Measurements from ENCODE around the gene USP22. TPM values are rescaled to one million over a fixed set of nuclear protein-coding genes. Genes with fewer than 3 reads are reported as not detected.

The USP22 gene
- total and polyA plus RNA-seq, 4 donors, result 21.5 to 168 (median 86.2) TPM

DNA sequence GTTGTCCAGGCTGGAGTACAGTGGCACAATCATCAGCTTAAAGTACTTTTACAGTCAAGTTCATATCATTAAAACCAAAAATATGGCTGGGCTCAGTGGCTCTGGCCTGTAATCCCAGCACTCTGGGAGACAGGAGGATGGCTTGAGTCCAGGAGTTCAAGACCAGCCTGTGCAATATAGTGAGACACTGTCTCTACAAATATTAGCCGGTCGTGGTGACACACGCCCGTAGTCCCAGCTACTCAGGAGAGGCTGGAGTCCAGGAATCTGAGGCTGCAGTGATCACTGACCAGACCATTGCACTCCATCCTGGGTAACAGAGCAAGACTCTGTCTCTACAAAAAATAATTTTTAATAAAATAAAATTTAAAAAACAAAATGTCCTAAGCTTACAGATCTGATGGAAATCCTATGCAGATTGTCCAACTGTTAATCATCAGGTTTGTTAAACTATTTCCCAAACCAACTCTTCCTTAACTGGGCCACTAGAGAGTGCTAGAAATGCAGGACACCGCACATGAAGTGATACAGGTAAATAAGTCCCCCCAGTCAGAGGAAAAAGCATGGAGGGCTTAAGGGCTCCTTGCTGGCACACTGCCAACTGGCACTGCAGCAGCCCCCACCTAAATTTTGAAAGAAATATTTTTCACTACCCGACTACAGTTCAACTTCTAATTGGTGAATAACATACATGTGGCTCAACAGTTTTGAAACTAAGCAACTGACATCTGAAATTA, 2.8 kb downstream of the USP22 start:
- ATAC-seq (ENCODE audit: low FRiP score), result no peak
- H3K9me3 ChIP-seq (ENCODE audit: control insufficient read depth, low read length), result no peaks in the 10 kb centered on the region
- H3K27me3 ChIP-seq (ENCODE audit: control insufficient read depth in 1 of 2, insufficient read depth in 2 of 2, low read length in 1 of 2), result no peaks in the 10 kb centered on the region
- no peak overlapping the region for H3K4me3 ChIP-seq (ENCODE audit: low read length in 2 of 2)
- whole genome bisulfite sequencing, 2 donors, result 3 to 5% methylated on average over 6 of the region's 6 CpGs
- H3K27ac ChIP-seq (ENCODE audit: low read depth in 1 of 2, low read length in 2 of 2), result no peak overlapping the region
- no peaks in the 10 kb centered on the region for H3K36me3 ChIP-seq (ENCODE audit: control insufficient read depth in 1 of 2, insufficient read depth in 2 of 2, low read length in 1 of 2)
- no peak for DNase-seq
- peaks cover 5 to 8% of the 10 kb centered on the region in 2 donors for H3K4me1 ChIP-seq (ENCODE audit: control insufficient read depth in 1 of 2, insufficient read depth in 2 of 2, low read length in 2 of 2)
- intact Hi-C loops (cut with DNase I), result loop anchor here in 1 of 2 donors (10.0 kb wide), 1 partner anchor 215 kb away; the partner anchor contains the start of gene NATD1

DNA sequence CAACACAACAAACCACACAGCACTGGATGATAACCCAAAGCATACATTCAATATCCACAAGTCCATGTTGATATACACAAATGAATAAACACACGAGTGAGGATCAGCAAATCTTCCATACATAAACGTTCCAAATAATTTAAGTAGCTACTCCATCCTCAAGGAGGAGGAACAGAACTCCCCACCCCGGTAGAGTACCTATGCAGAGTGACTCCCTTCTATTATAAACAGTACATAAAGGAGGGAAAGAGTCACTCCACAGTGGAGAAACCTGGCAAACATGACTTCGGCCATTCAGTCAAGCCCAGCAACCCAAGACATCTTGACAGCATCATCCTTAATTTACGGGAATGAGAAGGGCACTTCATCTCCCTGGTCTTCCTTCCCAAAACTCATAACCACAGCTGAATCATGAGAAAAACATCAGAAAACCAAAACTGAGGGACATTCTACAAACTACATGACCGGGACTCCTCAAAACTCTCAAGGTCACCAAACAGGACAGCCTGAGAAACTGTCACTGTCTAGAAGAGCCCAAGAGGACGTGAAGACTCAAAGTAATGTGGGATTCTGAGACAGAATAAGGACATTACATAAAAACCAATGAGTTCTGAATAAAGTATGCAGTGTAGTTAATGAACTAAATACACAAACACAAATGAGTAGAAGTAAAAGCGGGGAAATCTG, 5.6 kb downstream of the USP22 start:
- no peak overlapping the region for H3K27ac ChIP-seq (ENCODE audit: low read depth in 1 of 2, low read length in 2 of 2)
- WGBS, 2 donors, result 30 to 31% methylated on average over 8 of the region's 8 CpGs
- H3K4me3 ChIP-seq (ENCODE audit: low read length in 2 of 2), result no peak overlapping the region
- no peaks in the 10 kb centered on the region for H3K9me3 ChIP-seq (ENCODE audit: control insufficient read depth, low read length)
- H3K4me1 ChIP-seq (ENCODE audit: control insufficient read depth in 1 of 2, insufficient read depth in 2 of 2, low read length in 2 of 2), result peaks cover 8% of the 10 kb centered on the region in 2 donors
- intact Hi-C loops (cut with DNase I), result no loop called here
- H3K27me3 ChIP-seq (ENCODE audit: control insufficient read depth in 1 of 2, insufficient read depth in 2 of 2, low read length in 1 of 2), result no peaks in the 10 kb centered on the region
- ATAC-seq (ENCODE audit: low FRiP score) (no peak), DNase-seq (no peak)
- no peaks in the 10 kb centered on the region for H3K36me3 ChIP-seq (ENCODE audit: control insufficient read depth in 1 of 2, insufficient read depth in 2 of 2, low read length in 1 of 2)

DNA sequence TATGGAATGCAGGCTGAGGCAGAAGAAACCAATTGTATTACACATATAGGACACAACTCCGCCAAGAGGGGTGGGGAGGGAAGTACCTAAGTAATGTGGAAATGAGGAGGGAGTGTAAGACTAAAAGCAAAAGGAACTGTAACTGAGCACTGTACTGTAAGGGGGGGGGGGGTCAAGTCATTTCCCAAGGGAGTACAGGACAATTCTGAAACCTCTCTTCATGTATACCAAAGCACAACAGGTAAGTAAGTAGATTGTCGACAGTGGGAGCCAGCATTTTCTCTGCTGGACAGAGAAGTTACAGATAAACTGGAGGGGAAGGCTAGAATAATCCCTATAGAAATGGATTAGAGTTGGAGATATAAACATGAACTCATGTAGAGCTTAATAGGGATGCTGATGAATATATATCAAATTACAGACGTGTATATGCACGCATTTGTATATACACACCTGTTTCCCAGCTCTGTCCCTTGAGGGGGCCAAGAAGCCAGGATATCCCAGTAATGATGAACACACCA, 6.4 kb downstream of the USP22 start:
- DNase-seq (no peak), ATAC-seq (ENCODE audit: low FRiP score) (no peak)
- 50 to 53% methylated on average over 4 of the region's 4 CpGs for WGBS, 2 donors
- Histone ChIP-seq H3K4me1 (ENCODE audit: control insufficient read depth in 1 of 2, insufficient read depth in 2 of 2, low read length in 2 of 2) (peaks cover 8% of the 10 kb centered on the region in 2 donors), H3K36me3 (ENCODE audit: control insufficient read depth in 1 of 2, insufficient read depth in 2 of 2, low read length in 1 of 2) (no peaks in the 10 kb centered on the region), H3K27me3 (ENCODE audit: control insufficient read depth in 1 of 2, insufficient read depth in 2 of 2, low read length in 1 of 2) (no peaks in the 10 kb centered on the region), H3K9me3 (ENCODE audit: control insufficient read depth, low read length) (no peaks in the 10 kb centered on the region), H3K27ac (ENCODE audit: low read depth in 1 of 2, low read length in 2 of 2) (no peak overlapping the region), H3K4me3 (ENCODE audit: low read length in 2 of 2) (no peak overlapping the region)
- intact Hi-C loops (cut with DNase I), result no loop called here

DNA sequence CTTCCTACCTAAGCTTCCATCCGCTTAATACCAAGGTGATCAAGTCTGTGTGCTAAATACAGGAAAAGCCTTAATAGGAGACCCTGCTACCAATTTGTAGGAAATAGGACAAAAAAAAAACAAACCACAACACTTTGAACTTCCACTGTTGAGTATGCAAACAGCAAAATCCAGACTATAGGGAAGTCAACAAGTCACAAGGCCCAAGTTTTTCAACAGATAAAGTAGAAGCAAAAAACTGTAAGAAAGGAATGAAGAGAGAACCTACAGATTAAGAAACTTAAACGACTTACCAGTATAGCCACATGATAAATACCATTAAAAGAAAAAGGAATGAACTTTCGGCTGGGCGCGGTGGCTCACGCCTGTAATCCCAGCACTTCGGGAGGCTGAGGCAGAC, 7.4 kb downstream of the USP22 start:
- no peak overlapping the region for H3K27ac ChIP-seq (ENCODE audit: low read depth in 1 of 2, low read length in 2 of 2)
- no peaks in the 10 kb centered on the region for H3K27me3 ChIP-seq (ENCODE audit: control insufficient read depth in 1 of 2, insufficient read depth in 2 of 2, low read length in 1 of 2)
- DNase-seq (no peak), ATAC-seq (ENCODE audit: low FRiP score) (no peak)
- no peaks in the 10 kb centered on the region for H3K36me3 ChIP-seq (ENCODE audit: control insufficient read depth in 1 of 2, insufficient read depth in 2 of 2, low read length in 1 of 2)
- 83 to 84% methylated on average over 7 of the region's 7 CpGs for whole genome bisulfite sequencing, 2 donors
- peaks cover 7 to 8% of the 10 kb centered on the region in 2 donors for H3K4me1 ChIP-seq (ENCODE audit: control insufficient read depth in 1 of 2, insufficient read depth in 2 of 2, low read length in 2 of 2)
- no peak overlapping the region for H3K4me3 ChIP-seq (ENCODE audit: low read length in 2 of 2)
- intact Hi-C loops (cut with DNase I), result no loop called here
- no peaks in the 10 kb centered on the region for H3K9me3 ChIP-seq (ENCODE audit: control insufficient read depth, low read length)

DNA sequence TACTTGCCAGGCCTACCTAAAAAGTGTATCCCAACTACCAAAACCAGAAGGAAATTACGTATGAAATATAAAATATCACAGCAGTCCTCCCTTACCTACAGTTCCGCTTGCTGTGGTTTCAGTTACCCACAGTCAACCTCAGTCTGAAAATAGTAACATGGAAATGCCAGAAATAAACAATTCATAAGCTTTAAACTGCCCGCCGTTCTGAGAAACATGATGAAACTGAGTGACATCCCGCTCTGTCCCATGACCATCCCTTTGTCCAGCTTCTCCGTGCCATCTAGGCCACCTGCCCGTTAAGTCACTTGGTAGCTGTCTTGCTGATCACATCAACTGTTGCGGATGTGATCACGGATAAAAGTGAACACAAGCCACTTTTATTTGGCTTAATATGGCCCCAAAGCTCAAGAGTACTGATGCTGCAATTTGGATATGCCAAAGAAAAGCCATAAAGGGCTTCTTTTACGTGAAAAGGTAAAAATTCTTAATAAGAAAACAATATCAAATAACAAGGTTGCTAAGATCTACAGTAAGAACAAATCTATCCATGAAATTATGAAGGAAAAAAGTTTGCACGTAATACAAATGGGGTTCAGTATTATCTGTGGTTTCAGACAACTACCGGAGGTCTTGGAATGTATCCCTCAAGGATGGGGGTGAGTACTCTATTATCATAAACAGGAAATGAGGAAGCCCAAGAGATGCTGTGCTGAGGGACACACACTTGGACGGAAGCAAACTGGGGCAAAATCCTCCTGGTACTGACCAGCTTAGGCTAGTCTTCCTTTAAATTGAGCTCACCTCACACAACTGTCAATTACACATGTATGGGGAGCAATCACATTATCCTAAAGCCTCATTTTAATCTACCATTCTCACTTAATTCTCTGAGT, 8.2 kb downstream of the USP22 start:
- no peaks in the 10 kb centered on the region for H3K9me3 ChIP-seq (ENCODE audit: control insufficient read depth, low read length)
- intact Hi-C loops (cut with DNase I), result no loop called here
- no peak overlapping the region for H3K27ac ChIP-seq (ENCODE audit: low read depth in 1 of 2, low read length in 2 of 2)
- no peak for DNase-seq
- H3K27me3 ChIP-seq (ENCODE audit: control insufficient read depth in 1 of 2, insufficient read depth in 2 of 2, low read length in 1 of 2), result no peaks in the 10 kb centered on the region
- peaks cover 7 to 8% of the 10 kb centered on the region in 2 donors for H3K4me1 ChIP-seq (ENCODE audit: control insufficient read depth in 1 of 2, insufficient read depth in 2 of 2, low read length in 2 of 2)
- no peaks in the 10 kb centered on the region for H3K36me3 ChIP-seq (ENCODE audit: control insufficient read depth in 1 of 2, insufficient read depth in 2 of 2, low read length in 1 of 2)
- peak; percentile 30 for ATAC-seq (ENCODE audit: low FRiP score)
- WGBS, 2 donors, result 14% methylated on average over 13 of the region's 13 CpGs
- H3K4me3 ChIP-seq (ENCODE audit: low read length in 2 of 2), result no peak overlapping the region

DNA sequence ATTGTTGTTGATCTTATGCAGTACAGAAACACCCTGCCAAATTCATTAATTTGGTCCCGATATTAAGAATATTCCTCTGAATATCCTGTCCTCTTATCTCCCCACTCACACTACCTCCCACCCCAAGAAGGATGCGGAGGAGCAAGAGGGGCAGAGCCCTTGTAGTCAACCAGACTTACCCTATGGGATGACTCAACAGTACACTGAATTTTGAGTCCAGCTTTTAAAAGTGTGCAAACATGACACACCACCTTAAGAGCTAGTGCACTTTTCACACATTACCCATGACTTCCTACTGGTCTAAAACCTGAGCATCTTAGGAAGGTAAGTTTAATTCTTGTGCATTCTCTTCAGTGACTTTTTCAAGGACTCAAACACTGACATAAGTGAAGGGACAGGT, 9.5 kb downstream of the USP22 start:
- H3K4me3 ChIP-seq (ENCODE audit: low read length in 2 of 2), result no peak overlapping the region
- H3K36me3 ChIP-seq (ENCODE audit: control insufficient read depth in 1 of 2, insufficient read depth in 2 of 2, low read length in 1 of 2), result no peaks in the 10 kb centered on the region
- ATAC-seq (ENCODE audit: low FRiP score) (no peak), DNase-seq (no peak)
- intact Hi-C loops (cut with DNase I), result no loop called here
- no peaks in the 10 kb centered on the region for H3K27me3 ChIP-seq (ENCODE audit: control insufficient read depth in 1 of 2, insufficient read depth in 2 of 2, low read length in 1 of 2)
- H3K27ac ChIP-seq (ENCODE audit: low read depth in 1 of 2, low read length in 2 of 2), result no peak overlapping the region
- H3K9me3 ChIP-seq (ENCODE audit: control insufficient read depth, low read length), result no peaks in the 10 kb centered on the region
- peaks cover 7 to 8% of the 10 kb centered on the region in 2 donors for H3K4me1 ChIP-seq (ENCODE audit: control insufficient read depth in 1 of 2, insufficient read depth in 2 of 2, low read length in 2 of 2)
- WGBS, 2 donors, result 52 to 60% methylated on average over 2 of the region's 2 CpGs

DNA sequence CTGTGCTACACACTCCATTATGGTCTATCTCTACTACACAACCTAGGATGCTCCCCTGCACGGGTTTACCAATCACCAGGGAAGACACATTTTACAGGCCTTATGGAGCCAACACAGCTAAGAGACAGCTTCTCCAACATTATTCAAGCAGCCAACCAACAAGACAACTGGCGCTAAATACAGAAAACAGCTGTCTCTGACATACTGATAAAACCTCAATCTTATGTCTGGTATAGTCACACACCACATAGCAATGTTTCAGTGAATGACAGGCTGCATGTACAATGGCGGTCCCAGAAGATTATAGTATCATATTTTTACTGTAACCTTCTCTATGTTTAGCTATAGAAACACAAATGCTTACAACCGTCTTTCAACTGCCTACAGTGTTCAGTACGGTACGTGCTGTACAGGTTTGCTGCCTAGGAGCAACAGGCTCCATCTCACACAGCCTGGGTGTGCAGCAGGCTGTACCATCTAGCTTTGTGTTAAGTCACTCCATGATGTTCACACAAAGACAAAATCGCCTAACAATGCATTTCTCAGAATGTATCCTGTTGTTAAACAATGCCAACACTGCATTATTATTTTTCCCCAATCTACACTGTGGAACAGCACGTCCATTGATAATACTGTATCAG, 10.9 kb downstream of the USP22 start:
- intact Hi-C loops (cut with DNase I), result no loop called here
- H3K36me3 ChIP-seq (ENCODE audit: control insufficient read depth in 1 of 2, insufficient read depth in 2 of 2, low read length in 1 of 2), result peaks cover 0 to 3% of the 10 kb centered on the region in 2 donors
- peaks cover 3 to 8% of the 10 kb centered on the region in 2 donors for H3K4me1 ChIP-seq (ENCODE audit: control insufficient read depth in 1 of 2, insufficient read depth in 2 of 2, low read length in 2 of 2)
- no peaks in the 10 kb centered on the region for H3K27me3 ChIP-seq (ENCODE audit: control insufficient read depth in 1 of 2, insufficient read depth in 2 of 2, low read length in 1 of 2)
- H3K4me3 ChIP-seq (ENCODE audit: low read length in 2 of 2), result no peak overlapping the region
- DNase-seq, result no peak
- no peak overlapping the region for H3K27ac ChIP-seq (ENCODE audit: low read depth in 1 of 2, low read length in 2 of 2)
- 58 to 62% methylated on average over 8 of the region's 8 CpGs for WGBS, 2 donors
- no peaks in the 10 kb centered on the region for H3K9me3 ChIP-seq (ENCODE audit: control insufficient read depth, low read length)
- ATAC-seq (ENCODE audit: low FRiP score), result no peak

DNA sequence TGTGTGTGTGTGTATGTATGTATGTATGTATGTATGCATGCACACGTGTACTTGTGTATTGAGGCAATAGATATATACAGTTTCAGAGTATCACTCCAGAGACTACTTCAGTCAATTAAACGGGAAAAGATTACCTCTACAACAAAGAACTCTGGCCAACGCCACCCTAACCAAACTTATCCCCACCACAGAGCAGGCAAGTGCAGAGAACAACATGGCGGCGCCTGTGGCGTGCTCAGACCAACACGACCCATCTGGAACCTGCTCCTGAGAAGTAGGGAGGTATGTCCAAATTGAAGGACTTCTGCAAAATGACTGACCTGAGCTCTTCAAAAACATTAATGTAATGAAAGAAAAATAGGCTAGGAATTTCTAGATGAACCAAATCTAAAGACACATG, 12.4 kb downstream of the USP22 start:
- no peak overlapping the region for H3K27ac ChIP-seq (ENCODE audit: low read depth in 1 of 2, low read length in 2 of 2)
- no peaks in the 10 kb centered on the region for H3K27me3 ChIP-seq (ENCODE audit: control insufficient read depth in 1 of 2, insufficient read depth in 2 of 2, low read length in 1 of 2)
- DNase-seq, result no peak
- peaks cover 0 to 3% of the 10 kb centered on the region in 2 donors for H3K4me1 ChIP-seq (ENCODE audit: control insufficient read depth in 1 of 2, insufficient read depth in 2 of 2, low read length in 2 of 2)
- ATAC-seq (ENCODE audit: low FRiP score), result no peak
- H3K9me3 ChIP-seq (ENCODE audit: control insufficient read depth, low read length), result no peaks in the 10 kb centered on the region
- intact Hi-C loops (cut with DNase I), result no loop called here
- peaks cover 0 to 4% of the 10 kb centered on the region in 2 donors for H3K36me3 ChIP-seq (ENCODE audit: control insufficient read depth in 1 of 2, insufficient read depth in 2 of 2, low read length in 1 of 2)
- WGBS, 2 donors, result 79 to 85% methylated on average over 7 of the region's 7 CpGs
- H3K4me3 ChIP-seq (ENCODE audit: low read length in 2 of 2), result no peak overlapping the region
